Embryonic facial prominence (tissue), 1 donor: ENCODE results near the gene CD300LG.
"Not testable (repeated sequence)": the region's sequence is repeated elsewhere in the genome, so short reads cannot be mapped to it uniquely, and the experiment has no call there.

Experiments used
- DNase-seq: peaks from one replicate; pipeline ENCODE4 v3.0.0-alpha.2; 2016; ENCODE audit errors: extremely low spot score

The CD300LG gene

GRCh38 chr17:43825567-43825966 is 21.4 kb upstream of the CD300LG start:
- DNase-seq: no peak

DNA sequence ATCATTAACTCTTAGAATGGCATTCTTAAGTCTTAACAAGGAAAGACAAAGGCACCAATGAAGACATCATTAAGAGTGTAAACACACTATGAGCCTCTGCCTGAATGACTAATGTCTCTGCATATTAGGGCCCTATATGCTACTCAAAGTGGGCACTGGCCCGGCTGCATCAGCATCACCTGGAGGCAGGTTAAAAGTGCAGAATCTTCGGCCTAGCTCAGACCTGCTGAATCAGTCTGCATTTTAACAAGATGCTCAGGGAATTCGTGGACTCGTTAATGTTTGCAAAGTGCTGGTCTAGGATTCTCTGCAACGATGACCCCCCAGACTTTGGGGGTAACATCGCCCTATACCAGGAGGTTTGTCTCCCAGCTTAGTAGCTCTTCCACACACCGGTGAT is 20.8 kb upstream of the CD300LG start:
- DNase-seq: no peak

GRCh38 chr17:43827596-43827995 is 19.4 kb upstream of the CD300LG start:
- DNase-seq: no peak

GRCh38 chr17:43829738-43830137 is 17.2 kb upstream of the CD300LG start:
- DNase-seq: no peak

- no peak for DNase-seq
Observed at GRCh38 chr17:43830510-43831140, 16.4 kb upstream of the CD300LG start.

GRCh38 chr17:43831633-43832032 is 15.3 kb upstream of the CD300LG start:
- no peak for DNase-seq

- DNase-seq: no peak
Observed at GRCh38 chr17:43832168-43832975, 14.6 kb upstream of the CD300LG start.

DNA sequence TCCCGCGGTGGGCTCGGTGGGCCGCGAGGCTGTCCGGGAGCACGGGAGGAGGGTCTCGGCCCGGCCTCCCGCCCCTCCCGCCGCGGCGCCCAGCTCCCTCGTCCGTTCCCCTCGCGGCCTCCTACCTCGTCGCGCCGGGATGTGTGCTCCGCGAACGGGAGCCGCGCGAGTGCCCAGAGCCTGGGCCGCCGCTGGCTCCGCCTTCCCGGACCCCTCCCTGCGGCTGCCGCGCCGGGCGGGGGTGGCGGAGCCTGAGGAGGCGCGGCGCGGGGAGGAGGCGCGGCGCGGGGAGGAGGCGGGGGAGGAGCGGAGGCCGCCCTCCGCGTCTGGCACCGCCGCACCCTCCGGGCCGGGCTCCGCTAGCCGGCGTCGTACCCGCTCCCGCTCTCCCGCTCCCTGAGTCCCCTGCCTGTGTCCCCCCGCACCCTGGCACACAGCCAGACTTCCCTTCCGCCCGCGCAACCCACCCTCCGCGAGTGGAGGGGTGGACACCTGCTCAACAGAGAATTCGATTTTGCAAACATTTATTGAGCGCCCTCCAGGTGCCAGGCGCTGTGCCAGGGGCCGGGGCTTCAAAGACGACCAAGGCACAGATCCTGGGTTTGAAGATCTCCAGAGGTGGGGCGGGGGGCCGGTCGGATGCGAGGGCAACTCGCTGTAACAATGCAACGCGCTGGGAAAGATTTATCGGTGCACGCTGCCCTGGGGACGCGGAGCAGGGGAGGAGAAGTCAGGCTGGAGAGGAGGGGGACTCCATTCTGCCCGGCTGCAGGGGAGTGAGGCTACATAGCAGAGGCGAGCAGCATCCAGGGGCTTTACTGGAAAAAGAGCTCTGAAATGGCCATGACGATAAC is 13.8 kb upstream of the CD300LG start, which contains the start of gene MPP3:
MPP3 (minus strand) TSS at position 171 of the 854 bp plus-strand sequence. CDS start 1,240 bp downstream, outside the sequence.
- peak; percentile 53 for DNase-seq

GRCh38 chr17:43834106-43834505 is 12.9 kb upstream of the CD300LG start:
- no peak for DNase-seq

DNA sequence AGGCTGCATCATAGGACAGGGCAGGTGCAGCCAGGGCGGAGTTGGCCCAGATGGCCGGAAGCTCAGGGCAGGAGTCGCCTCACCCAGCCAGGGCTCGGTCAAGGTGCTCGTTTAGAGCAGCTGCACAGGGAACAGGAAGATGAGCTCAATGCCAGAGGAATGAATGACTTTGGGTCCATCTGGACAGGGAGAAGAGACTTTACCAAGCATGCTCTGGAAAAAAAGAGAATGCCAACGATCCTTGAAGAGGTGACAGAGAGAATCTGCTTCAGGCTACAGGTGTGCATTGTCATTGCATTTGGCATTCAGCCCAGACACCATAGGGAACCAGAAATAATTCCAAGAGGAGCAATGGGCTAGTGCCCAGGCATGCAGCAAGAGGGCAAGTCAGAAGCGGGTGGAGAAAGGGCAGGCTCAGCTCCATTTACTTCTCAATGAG is 7.3 kb upstream of the CD300LG start:
- no peak for DNase-seq

DNA sequence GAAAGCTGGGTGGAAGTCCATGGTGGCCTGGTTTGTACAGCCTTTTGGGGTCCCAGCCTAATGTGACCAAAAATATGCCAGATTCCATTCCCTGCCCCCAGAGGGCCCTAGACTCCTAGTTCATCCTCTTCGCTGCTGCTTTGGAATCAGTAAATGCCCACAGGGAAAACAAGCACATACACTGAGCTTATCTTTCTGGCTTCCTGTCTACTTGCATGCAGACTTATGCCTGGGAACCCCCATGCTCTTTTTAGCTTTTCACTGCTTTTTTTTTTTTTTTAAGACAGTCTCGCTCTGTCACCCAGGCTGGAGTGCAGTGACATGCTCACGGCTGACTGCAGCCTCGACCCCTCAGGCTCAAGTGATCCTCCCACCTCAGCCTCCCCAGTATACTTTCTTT is 6.2 kb upstream of the CD300LG start:
- no peak for DNase-seq

DNA sequence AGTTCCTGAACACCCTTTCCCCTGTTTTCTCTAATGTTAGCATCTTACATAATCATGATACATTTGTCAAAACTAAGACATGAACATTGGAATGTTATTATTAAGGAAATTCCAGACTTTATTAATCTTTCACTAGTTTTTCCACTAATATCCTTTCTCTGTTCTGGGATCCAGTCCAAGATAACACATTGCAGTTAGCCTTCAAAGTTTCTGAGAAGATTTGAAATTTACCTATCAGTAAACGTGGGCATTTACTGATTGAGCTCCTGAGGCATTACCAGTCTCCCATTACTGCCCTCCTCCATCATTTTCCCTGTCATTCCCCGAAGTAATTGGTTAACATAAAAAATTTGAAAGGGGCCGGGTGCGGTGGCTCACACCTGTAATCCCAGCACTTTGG is 5.7 kb upstream of the CD300LG start:
- DNase-seq: no peak

DNA sequence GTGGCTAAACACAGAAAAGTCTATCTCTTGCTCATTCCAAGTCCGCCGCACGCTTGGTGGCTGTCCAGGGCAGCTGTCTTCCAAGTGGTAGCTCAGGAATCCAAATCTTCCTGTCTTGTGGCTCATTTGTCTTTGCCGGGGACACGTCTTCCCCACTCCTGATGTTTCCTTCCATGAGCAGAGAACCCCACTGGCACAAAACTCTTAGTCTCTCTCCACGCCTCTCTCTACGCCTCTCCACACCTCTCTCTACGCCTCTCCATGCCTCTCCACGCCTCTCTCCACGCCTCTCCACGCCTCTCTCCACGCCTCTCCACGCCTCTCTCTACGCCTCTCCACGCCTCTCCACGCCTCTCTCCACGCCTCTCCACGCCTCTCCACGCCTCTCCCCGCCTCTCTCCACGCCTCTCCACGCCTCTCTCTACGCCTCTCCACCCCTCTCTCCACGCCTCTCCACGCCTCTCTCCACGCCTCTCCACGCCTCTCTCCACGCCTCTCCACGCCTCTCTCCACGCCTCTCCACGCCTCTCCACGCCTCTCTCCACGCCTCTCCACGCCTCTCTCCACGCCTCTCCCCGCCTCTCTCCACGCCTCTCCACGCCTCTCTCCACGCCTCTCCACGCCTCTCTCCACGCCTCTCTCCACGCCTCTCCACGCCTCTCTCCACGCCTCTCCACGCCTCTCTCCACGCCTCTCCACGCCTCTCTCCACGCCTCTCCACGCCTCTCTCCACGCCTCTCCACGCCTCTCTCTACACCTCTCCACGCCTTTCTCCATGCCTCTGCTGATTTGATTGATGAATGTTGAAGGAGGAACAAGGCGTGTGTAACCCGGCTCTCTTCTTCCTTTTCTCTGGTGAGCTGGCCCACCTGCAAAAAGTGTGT is 4.6 kb upstream of the CD300LG start:
- DNase-seq: not testable (repeated sequence)

DNA sequence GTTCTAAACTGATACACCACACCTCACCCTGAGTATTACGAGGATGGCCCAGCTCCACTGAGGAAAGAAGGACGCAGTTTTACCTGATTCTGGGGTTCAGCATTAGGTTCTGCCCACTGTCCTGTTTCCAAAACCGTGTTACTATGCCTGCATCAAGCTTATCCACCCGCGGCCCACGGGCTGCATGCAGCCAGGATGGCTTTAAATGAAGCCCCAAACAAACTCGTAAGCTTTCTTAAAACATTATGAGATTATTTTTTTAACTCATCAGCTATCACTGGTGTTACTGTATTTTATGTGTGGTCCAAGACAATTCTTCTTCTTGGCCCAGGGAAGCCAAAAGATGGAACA is 4.0 kb upstream of the CD300LG start:
- no peak for DNase-seq

- DNase-seq: no peak
Observed at GRCh38 chr17:43844241-43844640, 2.7 kb upstream of the CD300LG start.

DNA sequence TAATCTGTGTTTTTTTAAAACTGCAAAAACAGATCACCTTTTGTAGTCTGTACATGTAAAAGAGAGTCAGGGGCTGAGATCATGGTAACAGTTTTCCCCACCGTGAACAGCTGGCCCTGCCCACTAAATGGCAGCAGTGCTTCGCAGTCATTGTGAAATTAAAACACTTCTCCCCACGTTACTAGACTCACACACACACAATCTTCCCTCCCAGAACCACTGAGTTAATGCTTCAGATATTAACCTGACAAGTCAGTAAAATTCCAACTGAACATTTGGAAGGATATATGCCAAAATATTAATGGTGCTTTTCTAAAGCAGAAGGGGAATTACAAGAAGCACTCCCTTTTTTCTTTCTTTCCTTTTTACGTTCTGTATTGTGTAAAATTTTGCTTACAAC is 1.2 kb upstream of the CD300LG start:
- DNase-seq: no peak

DNA sequence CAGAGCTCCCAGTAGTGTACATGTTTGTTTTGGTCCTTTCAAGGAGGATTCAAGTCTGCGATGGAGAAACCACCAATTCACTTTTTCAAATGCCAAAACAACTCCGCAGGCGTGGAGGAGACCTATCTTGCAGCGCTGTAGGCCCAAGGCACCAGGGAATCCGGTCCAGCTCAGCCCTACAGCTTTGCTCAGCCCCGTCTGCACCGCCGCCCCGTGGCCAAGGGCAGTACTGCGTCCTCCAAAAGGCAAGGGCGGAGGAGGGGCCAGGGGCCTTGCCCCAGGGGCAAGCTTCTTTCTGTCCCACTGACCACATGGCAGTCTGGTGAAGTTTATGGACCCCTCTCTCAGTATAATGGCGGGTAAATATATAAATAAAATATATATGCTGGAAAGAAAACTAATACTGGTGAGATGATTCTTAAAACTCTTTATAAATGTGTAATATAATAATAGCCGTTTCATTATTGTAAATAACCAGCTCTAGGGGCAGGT is 709 bp upstream of the CD300LG start:
- no peak for DNase-seq

DNA sequence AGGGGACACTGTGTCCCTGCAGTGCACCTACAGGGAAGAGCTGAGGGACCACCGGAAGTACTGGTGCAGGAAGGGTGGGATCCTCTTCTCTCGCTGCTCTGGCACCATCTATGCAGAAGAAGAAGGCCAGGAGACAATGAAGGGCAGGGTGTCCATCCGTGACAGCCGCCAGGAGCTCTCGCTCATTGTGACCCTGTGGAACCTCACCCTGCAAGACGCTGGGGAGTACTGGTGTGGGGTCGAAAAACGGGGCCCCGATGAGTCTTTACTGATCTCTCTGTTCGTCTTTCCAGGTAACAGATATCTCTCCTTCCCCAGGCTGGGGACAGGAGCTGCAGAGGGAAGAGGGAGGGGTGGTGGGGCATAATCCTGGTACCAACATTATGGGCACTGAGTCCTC is 1.6 kb downstream of the CD300LG start:
- DNase-seq: no peak

DNA sequence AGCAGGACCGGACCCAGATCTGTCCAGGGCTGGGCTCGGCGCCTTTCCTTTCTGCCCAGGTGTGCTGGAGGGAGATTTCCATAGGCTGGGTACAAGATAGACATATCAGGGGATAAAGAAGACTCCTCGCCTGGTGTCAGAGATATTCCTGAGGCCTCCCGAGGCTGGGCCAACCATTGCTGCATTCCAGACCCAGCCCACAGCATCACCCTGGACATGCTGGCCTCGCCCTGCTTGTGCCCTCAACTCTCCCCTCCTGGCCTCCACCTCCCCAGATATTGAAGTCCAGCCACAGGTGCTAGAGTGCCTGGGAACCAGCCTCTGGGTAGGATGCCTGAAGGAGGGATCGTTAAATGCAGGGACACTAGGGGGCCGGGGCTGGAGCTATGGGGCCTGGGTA is 2.1 kb downstream of the CD300LG start:
- no peak for DNase-seq

DNA sequence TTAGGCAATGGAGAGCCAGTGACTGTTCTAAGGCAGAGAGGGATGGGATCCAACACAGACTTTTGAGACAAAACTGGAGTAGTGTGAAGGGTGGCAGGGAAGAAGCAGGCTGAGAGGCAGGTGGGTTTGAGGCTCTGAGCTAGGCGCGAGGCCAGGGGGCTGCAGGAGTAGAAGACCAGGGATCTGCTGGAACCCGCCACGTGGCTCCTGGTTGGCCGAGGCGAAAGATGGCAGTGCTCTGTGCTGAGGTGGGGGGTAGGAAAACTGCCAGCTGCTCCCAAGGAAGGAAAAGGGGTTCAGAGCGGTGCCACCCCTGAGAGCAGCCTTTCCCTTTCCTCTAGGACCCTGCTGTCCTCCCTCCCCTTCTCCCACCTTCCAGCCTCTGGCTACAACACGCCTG is 5.6 kb downstream of the CD300LG start:
- no peak for DNase-seq

DNA sequence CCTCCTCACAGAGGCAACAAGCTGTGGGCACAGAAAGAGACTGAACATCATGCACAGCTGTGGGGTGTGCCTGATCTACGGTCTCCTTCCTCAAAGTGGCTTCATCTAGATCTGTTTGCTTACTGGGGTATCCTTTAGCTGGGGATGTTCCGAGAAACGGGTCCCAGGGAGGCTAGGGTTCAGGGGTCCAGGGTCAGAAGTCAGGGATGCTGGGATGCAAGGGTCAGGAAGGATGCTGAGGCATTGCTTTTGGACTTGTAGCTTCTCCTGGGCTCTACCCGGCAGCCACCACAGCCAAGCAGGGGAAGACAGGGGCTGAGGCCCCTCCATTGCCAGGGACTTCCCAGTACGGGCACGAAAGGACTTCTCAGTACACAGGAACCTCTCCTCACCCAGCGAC is 6.6 kb downstream of the CD300LG start:
- no peak for DNase-seq
